Suppressor macrophage (primary cell): Measurements from ENCODE around the gene PIK3IP1.
"Not testable (repeated sequence)": the region's sequence is repeated elsewhere in the genome, so short reads cannot be mapped to it uniquely, and the experiment has no call there.

Experiments used
- DNase-seq, 4 experiments: peaks; one replicate each; pipeline ENCODE4 v3.0.0-alpha.2; 2020 to 2022

Gene PIK3IP1

DNA sequence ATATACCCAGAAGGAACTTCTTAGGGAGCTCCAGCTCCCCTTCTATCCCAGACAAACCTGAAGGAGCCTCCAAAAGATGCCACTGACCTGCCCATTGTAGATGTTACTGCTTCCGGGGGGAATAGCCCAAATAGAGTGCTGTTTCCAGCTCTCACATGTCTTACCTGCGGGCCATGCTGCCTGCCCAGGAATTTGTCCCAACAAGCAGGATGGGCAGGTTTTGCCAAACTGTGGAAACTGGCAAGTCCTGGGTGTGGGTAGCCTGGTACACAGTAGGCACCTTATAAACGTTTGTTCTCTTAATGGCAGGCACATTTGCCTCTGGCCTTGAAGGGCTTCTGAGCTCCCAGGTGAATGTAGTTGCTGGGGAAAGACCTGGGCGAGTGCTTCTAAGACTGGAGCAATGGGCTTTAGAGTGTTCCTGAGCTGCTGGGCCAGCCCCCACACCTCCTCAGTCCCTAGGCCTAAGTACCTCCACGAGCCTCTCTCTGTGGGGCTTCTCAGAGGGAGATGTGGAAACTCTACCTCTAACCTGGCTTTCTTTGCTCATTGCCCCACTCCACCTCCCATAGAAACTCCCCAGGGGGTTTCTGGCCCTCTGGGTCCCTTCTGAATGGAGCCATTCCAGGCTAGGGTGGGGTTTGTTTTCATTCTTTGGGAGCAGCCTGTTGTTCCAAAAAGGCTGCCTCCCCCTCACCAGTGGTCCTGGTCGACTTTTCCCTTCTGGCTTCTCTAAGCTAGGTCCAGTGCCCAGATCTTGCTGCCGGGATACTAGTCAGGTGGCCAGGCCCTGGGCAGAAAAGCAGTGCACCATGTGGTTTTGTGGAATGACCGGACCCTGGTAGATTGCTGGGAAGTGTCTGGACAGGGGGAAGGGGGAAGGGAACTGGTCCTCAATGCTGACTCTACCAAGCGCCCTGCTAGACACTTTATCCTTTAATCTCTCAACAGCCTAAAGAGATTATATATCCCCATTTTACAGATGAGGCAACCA, 43.0 kb downstream of the PIK3IP1 start:
- DNase-seq, result no peak

DNA sequence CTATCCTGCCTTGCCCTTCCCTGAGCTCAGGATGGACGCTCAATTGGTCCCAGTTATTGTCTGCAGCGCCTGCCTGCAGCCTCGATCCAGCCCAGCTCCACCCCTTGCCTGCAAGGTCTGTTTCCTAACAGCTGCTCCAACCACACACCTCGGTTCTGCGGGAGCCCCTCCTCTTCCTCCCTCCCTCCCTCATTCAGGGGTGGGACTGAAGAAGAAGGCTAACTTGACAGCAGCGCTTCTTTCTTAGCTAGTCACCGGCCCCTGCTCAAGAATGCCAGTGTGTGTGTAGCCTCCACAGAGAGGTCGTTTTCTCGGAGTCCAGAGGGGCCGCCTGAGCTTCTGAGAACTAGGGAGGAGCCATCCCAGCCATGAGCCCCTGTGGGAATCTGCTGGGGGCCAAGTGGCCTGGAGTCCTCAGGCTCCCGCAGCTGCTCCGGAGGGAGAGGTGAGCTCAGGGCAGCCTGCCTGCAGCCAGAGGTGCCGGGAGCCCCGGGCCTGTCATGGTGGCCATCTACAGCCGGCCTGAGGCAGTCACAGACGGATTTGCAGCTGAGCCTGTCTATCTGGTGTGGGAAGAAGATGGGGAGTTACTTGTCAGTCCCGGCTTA, 44.0 kb downstream of the PIK3IP1 start:
- DNase-seq, result peak; percentile 46 to 74 (median 62)

- no peak for DNase-seq
Measured at GRCh38 chr22:31247726-31248125, 44.6 kb downstream of the PIK3IP1 start.

GRCh38 chr22:31246687-31247086, 45.6 kb downstream of the PIK3IP1 start:
- DNase-seq, result no peak

- not testable (repeated sequence) for DNase-seq
Measured at GRCh38 chr22:31245998-31246397, 46.3 kb downstream of the PIK3IP1 start.

DNA sequence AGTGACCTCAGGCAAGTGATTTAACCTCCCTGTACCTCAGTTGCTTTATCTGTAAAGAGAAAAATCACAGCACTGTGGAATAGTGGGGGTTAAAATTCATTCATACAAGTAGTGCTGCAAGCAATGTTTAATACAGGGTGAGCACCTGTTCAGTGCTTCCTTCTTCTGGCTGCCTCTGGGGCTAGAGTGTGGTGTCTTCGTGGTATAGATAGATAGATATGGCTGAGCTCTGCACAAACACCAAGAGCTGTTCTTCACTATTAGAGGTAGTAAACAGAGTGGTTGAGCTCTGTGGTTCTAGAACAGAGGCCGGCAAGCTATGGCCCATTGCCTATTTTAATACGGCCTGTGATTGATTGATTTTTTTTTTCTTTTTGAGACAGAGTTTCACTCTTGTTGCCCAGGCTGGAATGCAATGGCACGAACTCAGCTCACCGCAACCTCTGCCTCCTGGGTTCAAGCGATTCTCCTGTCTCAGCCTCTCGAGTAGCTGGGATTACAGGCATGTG, 47.3 kb downstream of the PIK3IP1 start:
- DNase-seq, result no peak

GRCh38 chr22:31244046-31244942, 48.0 kb downstream of the PIK3IP1 start:
- no peak for DNase-seq

DNA sequence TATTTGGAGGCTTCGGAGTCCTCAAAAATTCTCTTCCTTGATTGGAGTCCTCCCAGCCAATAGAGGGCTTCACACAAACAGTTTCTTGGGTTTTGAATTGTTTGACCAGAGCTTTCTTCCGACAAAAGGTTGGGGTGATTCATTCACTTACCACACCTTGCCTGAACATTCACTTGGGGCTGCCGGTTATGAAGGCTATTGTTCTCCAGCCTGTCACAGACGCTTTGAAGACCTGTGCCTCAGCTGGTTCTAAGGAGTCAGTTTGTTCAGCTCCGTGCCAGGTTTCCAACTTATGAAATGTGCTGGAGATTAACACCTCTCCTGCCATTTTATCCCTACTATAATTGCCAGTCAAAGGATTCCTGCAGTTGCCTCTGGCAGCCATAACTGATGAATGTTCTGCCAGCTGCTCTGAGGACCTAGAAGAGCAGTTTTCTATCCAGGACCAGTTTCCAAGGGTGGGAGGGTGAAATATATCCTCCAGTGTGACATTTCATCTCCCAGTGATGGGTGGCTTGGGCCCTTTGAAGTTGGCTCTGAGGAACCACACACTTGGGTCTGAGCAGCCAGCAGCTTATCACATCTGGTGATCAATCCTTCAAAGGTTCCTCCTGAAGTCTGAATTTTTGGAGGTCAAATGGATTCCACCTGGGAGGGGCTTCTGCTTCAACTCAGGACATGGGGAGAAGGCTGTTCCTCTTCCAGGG, 48.8 kb downstream of the PIK3IP1 start:
- DNase-seq, result no peak

- DNase-seq, result no peak
Measured at GRCh38 chr22:31241936-31242335, 50.4 kb downstream of the PIK3IP1 start.

GRCh38 chr22:31241200-31241599, 51.1 kb downstream of the PIK3IP1 start:
- no peak for DNase-seq

DNA sequence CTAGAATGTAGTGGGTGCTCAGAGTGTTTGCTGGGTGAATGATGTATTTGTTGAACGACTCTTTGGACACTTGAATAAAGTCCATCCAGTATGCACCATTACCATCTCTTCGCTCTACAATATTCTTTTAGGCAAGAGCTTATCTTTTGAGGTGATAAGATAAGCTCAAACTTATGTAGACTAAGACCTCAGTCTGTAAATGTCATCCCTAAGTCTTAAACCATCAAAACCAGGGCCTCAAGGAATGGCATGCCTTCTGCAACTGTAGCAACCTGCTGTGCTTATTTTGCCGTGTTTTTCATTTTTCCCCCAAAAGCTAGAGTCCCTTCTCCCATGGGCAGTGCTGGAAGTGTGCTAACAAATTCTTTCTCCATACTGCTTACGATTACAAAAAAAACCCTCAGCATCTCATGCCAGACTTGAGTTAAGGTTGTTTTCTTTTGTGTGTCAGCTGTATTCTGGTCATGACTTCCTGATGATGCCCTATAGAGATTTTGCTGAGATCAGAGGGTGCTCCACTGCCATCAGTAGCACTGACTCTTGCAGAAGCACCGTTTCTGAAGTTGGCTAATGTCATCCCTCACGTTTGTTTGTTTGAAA, 52.4 kb downstream of the PIK3IP1 start:
- peak; percentile 13 to 47 (median 34) for DNase-seq

- peak in 1 of 4 experiments; percentile 13 for DNase-seq
Measured at GRCh38 chr22:31238057-31238456, 54.2 kb downstream of the PIK3IP1 start.

- DNase-seq, result not testable (repeated sequence)
Measured at GRCh38 chr22:31236044-31236443, 56.2 kb downstream of the PIK3IP1 start.

GRCh38 chr22:31235081-31235480, 57.2 kb downstream of the PIK3IP1 start:
- DNase-seq, result peak; percentile 64 to 81 (median 69)

DNA sequence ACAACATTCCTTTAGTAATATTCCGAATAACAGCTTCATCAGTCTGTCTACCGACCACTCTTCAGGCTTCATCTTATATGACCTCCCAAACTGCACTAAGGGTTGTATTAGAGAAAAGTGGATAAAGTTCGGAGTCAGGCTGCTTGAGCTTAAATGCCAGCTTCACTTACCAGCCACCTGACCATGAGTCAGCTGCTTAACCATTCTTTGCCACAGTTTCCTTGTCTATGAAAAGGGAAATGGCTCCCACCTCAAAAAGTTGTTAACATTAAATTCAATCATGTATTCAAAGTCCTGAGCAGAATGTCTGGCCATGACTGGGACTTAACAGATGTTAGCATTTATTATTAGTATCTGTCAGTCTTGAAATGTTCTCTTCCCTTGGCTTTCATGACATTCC, 59.3 kb downstream of the PIK3IP1 start:
- peak; percentile 64 to 79 (median 76) for DNase-seq
